OCI-LY1 (cell line): ENCODE results near the gene MRPS11.
"Not testable (repeated sequence)": the region's sequence is repeated elsewhere in the genome, so short reads cannot be mapped to it uniquely, and the experiment has no call there.

ENCODE experiments used
- H2AFZ ChIP-seq: fragments of 200-600 bp; sonication (generic), shearing (Covaris generic); 2 replicates; pipeline ENCODE4 v1.6.0; 2014; ENCODE audit warnings: antibody characterized with exemption, mild to moderate bottlenecking, low read length
- H3F3A ChIP-seq: fragments of 200-600 bp; sonication (generic), shearing (Covaris generic); 2 replicates; pipeline ENCODE4 v1.6.0; 2014; ENCODE audit warnings: mild to moderate bottlenecking, antibody characterized with exemption, low read length, moderate library complexity; ENCODE audit not compliant: insufficient read depth
- H3K27ac ChIP-seq: fragments of 200-600 bp; sonication (generic); 2 replicates; pipeline ENCODE4 v1.5.1; 2014; ENCODE audit warnings: low read length, mixed run types, mild to moderate bottlenecking, low read depth; ENCODE audit not compliant: poor library complexity, severe bottlenecking
- H3K27me3 ChIP-seq: fragments of 200-600 bp; sonication (generic); 2 replicates; pipeline ENCODE4 v1.6.0; 2014; ENCODE audit warnings: antibody characterized with exemption, mild to moderate bottlenecking, low read length, moderate library complexity; ENCODE audit not compliant: insufficient read depth
- H3K36me3 ChIP-seq: fragments of 200-600 bp; sonication (generic); 2 replicates; pipeline ENCODE4 v1.6.1; 2014; ENCODE audit warnings: mild to moderate bottlenecking, antibody characterized with exemption, low read length, moderate library complexity, mixed read lengths; ENCODE audit not compliant: insufficient read depth
- H3K4me1 ChIP-seq: fragments of 200-600 bp; sonication (generic); 2 replicates; pipeline ENCODE4 v1.5.1; 2014; ENCODE audit warnings: mild to moderate bottlenecking, low read length, moderate library complexity; ENCODE audit not compliant: insufficient read depth, severe bottlenecking
- H3K4me2 ChIP-seq: fragments of 200-600 bp; sonication (generic), shearing (Covaris generic); 2 replicates; pipeline ENCODE4 v1.6.1; 2014; ENCODE audit warnings: low read length
- H3K4me3 ChIP-seq: fragments of 200-600 bp; sonication (generic); 2 replicates; pipeline ENCODE4 v1.5.1; 2014; ENCODE audit warnings: low read length, low read depth, mild to moderate bottlenecking, mixed read lengths; ENCODE audit not compliant: poor library complexity, severe bottlenecking
- H3K79me2 ChIP-seq: fragments of 200-600 bp; shearing (Covaris generic); 2 replicates; pipeline ENCODE4 v1.6.1; 2016; ENCODE audit warnings: mixed run types, low read length, mixed read lengths; ENCODE audit not compliant: insufficient read depth
- H3K9ac ChIP-seq: fragments of 200-600 bp; sonication (generic), shearing (Covaris generic); 2 replicates; pipeline ENCODE4 v1.6.1; 2014; ENCODE audit warnings: mild to moderate bottlenecking, low read length, mixed read lengths
- H3K9me2 ChIP-seq: fragments of 200-600 bp; sonication (generic), shearing (Covaris generic); 2 replicates; pipeline ENCODE4 v1.6.1; 2014; ENCODE audit warnings: low read depth, mild to moderate bottlenecking, low read length, mixed read lengths
- H3K9me3 ChIP-seq: fragments of 200-600 bp; shearing (Covaris generic); 2 replicates; pipeline ENCODE4 v1.6.1; 2014; ENCODE audit warnings: low read length, mixed read lengths
- H4K20me1 ChIP-seq: fragments of 200-600 bp; sonication (generic), shearing (Covaris generic); 2 replicates; pipeline ENCODE4 v1.6.0; 2016; ENCODE audit warnings: mild to moderate bottlenecking, low read length; ENCODE audit not compliant: insufficient read depth
- EZH2 ChIP-seq: fragments of 200-600 bp; sonication (generic), shearing (Covaris generic); IDR thresholded peaks from 2 replicates; pipeline ENCODE4 v1.8.0; 2017; ENCODE audit warnings: borderline replicate concordance, mixed run types, mild to moderate bottlenecking, antibody characterized with exemption, low read length, moderate library complexity, mixed read lengths
- TF ChIP-seq, protein P1 (sequence below): fragments of 200-600 bp; sonication (generic), shearing (Covaris generic); IDR thresholded peaks from 2 replicates; pipeline ENCODE4 v1.5.1; 2017; ENCODE audit warnings: mild to moderate bottlenecking, antibody characterized with exemption, low read length, moderate library complexity, mixed read lengths

MRPS11 gene

DNA sequence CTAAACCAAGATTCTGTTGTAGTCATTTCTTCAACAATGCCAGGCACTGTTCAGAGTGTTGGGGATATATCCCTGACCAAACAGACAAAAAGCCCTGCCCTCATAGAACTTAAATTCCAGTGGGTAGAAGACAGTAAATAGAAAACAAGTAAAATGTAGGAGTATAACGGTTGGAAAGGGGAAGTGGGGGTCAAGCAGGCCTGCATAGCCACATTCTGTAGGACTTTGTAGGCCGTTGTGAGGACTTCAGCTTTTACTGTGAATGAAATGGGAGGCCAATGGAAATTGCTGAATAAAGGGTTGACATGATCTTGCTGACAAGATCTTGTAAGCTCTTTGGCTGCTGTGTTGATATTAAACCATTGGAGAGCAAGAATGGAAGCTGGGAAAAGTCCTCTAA lies 1.8 kb downstream of the MRPS11 start:
- Histone ChIP-seq H3K9me3 (no peaks in the 10 kb centered on the region), H3F3A (no peaks in the 10 kb centered on the region), H3K27ac (no peak overlapping the region), H3K9me2 (no peaks in the 10 kb centered on the region), H3K4me2 (no peak overlapping the region; the same call in 1 of the 2 replicates), H2AFZ (no peak overlapping the region), H3K36me3 (peaks cover 45% of the 10 kb centered on the region), H3K4me1 (peaks cover 26% of the 10 kb centered on the region), H3K4me3 (no peak overlapping the region), H3K79me2 (peaks cover 22% of the 10 kb centered on the region), H3K27me3 (no peaks in the 10 kb centered on the region), H3K9ac (no peak overlapping the region), H4K20me1 (no peaks in the 10 kb centered on the region)
- no peak for TF ChIP-seq EZH2
- TF ChIP-seq, protein P1, sequence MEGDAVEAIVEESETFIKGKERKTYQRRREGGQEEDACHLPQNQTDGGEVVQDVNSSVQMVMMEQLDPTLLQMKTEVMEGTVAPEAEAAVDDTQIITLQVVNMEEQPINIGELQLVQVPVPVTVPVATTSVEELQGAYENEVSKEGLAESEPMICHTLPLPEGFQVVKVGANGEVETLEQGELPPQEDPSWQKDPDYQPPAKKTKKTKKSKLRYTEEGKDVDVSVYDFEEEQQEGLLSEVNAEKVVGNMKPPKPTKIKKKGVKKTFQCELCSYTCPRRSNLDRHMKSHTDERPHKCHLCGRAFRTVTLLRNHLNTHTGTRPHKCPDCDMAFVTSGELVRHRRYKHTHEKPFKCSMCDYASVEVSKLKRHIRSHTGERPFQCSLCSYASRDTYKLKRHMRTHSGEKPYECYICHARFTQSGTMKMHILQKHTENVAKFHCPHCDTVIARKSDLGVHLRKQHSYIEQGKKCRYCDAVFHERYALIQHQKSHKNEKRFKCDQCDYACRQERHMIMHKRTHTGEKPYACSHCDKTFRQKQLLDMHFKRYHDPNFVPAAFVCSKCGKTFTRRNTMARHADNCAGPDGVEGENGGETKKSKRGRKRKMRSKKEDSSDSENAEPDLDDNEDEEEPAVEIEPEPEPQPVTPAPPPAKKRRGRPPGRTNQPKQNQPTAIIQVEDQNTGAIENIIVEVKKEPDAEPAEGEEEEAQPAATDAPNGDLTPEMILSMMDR = no peak

DNA sequence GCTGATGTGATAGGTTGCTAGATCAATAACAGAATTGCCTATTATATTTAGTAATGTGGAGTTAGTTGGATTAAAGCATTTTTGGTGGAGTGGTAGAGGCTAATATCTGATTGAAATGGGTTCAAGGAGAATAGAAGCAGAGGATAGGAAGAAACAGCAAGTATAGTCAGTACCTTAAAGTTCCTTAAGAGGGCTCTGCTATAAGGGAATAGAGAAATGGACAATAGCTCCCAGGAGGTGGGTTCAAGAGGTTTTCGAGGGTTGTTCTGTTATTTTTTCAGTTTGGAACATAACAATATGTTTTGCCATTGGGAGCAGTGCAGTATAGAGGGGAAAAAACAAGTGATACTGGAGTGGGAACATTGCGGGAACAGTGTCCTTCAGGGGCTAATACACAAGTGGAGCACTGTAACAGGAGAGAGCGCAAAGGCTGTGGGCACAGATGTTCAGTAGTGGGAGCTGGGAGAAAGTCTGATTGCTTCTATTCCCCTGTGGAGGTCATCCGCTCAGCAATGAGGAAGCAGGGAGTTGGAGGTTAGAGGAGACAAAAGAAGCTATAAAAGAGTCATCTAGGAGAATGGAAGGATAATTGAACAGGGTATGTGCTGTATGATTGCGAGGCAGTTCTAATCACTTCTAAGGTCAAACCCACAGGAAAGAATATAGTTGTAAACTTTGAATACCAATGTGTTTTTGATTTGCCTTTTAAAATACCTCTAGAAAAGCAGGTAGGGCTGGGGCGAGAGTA lies 3.3 kb downstream of the MRPS11 start:
- Histone ChIP-seq H2AFZ (no peak overlapping the region), H3K9ac (no peak overlapping the region), H3K36me3 (peaks cover 37% of the 10 kb centered on the region), H3K4me1 (peaks cover 24% of the 10 kb centered on the region), H3K4me3 (no peak overlapping the region), H3K27me3 (no peaks in the 10 kb centered on the region), H3F3A (no peaks in the 10 kb centered on the region), H3K9me2 (no peaks in the 10 kb centered on the region), H3K9me3 (no peaks in the 10 kb centered on the region), H3K4me2 (no peak overlapping the region), H3K79me2 (peaks cover 19% of the 10 kb centered on the region), H4K20me1 (no peaks in the 10 kb centered on the region), H3K27ac (no peak overlapping the region)
- no peak for TF ChIP-seq EZH2

DNA sequence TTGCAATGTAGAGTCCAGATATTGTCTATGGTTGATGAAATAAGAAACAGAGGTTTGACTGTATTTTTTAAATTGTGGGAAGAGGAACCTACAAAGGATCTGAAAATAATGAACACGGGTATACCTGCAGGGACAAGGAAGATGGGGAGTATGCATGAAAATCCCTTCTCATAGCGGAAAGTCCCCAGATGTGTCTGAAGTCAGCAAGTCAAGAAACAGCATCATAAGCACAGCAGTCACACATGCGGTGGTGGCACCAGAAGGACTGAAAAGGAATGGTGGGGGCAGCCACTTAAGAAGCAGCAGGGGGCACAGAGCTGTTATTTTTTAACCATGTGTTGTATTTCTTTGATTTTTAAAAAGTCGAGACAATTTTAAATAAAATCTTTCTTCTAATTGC lies 4.7 kb downstream of the MRPS11 start:
- Histone ChIP-seq H3K79me2 (peaks cover 7% of the 10 kb centered on the region; the same call in 1 of the 2 replicates), H3K4me3 (no peak overlapping the region), H3K4me1 (peaks cover 14% of the 10 kb centered on the region), H3K9me3 (no peaks in the 10 kb centered on the region), H3K4me2 (no peak overlapping the region), H3K27me3 (no peaks in the 10 kb centered on the region), H3K27ac (no peak overlapping the region), H2AFZ (no peak overlapping the region), H4K20me1 (no peaks in the 10 kb centered on the region), H3K36me3 (peaks cover 48% of the 10 kb centered on the region), H3K9me2 (no peaks in the 10 kb centered on the region), H3K9ac (no peak overlapping the region), H3F3A (no peaks in the 10 kb centered on the region)
- TF ChIP-seq, protein P1 = no peak
- TF ChIP-seq EZH2 = no peak

DNA sequence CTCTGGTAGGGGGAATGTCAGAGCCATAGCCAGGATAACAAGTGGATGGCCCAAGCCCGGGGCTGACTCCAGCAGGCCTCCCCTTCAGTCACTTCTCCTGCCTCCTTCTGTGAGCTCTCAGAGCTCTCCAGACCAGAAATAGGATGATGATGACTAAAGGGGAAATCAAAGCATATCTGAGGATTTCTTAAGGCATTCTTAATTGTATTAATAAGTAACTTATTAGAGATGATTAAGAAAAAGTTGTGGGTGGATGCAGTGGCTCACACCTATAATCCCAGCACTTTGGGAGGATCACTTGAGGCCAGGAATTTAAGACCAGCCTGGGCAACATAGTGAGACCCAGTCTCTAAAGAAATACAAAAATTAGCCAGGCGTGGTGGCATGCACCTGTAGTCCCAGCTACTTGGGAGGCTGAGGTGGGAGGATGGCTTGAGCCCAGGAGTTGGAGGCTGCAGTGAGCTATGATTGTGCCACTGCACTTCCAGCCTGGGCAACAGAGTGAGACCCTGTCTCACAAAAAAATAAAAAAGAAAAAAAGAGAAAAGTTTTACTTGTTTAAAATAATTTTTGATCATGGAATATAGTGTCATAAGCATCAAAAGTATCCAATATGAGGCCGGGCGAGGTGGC lies 6.3 kb downstream of the MRPS11 start:
- H3K9me3 ChIP-seq, H4K20me1 ChIP-seq, H3K9me2 ChIP-seq, H2AFZ ChIP-seq, H3K27me3 ChIP-seq, H3K4me1 ChIP-seq, H3F3A ChIP-seq, H3K27ac ChIP-seq, H3K79me2 ChIP-seq, H3K4me3 ChIP-seq, H3K4me2 ChIP-seq, H3K9ac ChIP-seq: not testable (repeated sequence)
- peaks cover 61% of the 10 kb centered on the region for H3K36me3 ChIP-seq
